Measurements from ENCODE around the gene POU4F1. TPM values are rescaled to one million over a fixed set of nuclear protein-coding genes. Genes with fewer than 3 reads are reported as not detected.
A peak's percentile ranks its signal among the peaks of the same experiment; 100 is the strongest.

The POU4F1 gene
- total RNA-seq, 1 donor from 2014 or later = 0.23 TPM

- Mint-ChIP-seq H3K27ac (peak overlapping the region; percentile 61), H3K36me3 (ENCODE audit: low read depth) (peaks cover 2% of the 10 kb centered on the region), H3K4me1 (ENCODE audit: low read depth) (no peaks in the 10 kb centered on the region), H3K4me3 (no peak overlapping the region), H3K27me3 (ENCODE audit: insufficient read depth) (peaks cover 87% of the 10 kb centered on the region), H3K9me3 (no peaks in the 10 kb centered on the region)
- no peak for DNase-seq (ENCODE audit: low spot score)
- intact Hi-C loops (cut with micrococcal nuclease) = loop anchor here (5.0 kb wide), 1 partner anchor 1747 kb away; the partner anchor contains the start of gene SPRY2
Observed at GRCh38 chr13:78595495-78596398, 7.6 kb downstream of the POU4F1 start.

DNA sequence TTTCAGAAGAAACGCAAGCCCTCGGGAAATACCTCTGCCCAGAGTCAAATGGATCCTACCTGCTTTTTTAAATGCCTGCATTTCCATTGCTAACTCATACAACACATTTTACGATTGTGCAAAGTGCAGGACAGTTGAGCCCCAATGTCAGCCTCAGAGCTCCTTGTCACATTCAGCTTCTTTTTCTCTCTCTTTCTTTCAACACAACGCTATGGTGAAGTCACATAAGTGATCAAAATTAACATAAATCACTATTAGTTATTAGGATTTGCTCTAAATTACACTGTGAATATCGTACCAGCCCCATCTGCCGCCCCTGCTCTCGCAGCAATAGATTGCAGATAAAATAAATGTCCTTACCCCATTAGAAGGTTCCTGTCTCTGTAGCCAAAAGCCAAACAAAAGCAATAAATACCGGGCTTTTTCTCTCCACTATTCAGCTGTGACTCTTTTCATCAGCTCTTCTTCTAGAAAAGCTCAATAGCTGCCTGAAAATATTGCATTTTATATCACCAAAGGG lies 8.8 kb downstream of the POU4F1 start:
- H3K4me3 Mint-ChIP-seq = no peak overlapping the region
- H3K4me1 Mint-ChIP-seq (ENCODE audit: low read depth) = no peaks in the 10 kb centered on the region
- peak overlapping the region; percentile 47 for H3K27ac Mint-ChIP-seq
- intact Hi-C loops (cut with micrococcal nuclease) = loop anchor here (5.0 kb wide), 2 partner anchors 457 to 672 kb away; no protein-coding TSS in a partner anchor
- H3K36me3 Mint-ChIP-seq (ENCODE audit: low read depth) = peaks cover 1% of the 10 kb centered on the region
- no peak for DNase-seq (ENCODE audit: low spot score)
- H3K9me3 Mint-ChIP-seq = no peaks in the 10 kb centered on the region
- peaks cover 83% of the 10 kb centered on the region for H3K27me3 Mint-ChIP-seq (ENCODE audit: insufficient read depth)

DNA sequence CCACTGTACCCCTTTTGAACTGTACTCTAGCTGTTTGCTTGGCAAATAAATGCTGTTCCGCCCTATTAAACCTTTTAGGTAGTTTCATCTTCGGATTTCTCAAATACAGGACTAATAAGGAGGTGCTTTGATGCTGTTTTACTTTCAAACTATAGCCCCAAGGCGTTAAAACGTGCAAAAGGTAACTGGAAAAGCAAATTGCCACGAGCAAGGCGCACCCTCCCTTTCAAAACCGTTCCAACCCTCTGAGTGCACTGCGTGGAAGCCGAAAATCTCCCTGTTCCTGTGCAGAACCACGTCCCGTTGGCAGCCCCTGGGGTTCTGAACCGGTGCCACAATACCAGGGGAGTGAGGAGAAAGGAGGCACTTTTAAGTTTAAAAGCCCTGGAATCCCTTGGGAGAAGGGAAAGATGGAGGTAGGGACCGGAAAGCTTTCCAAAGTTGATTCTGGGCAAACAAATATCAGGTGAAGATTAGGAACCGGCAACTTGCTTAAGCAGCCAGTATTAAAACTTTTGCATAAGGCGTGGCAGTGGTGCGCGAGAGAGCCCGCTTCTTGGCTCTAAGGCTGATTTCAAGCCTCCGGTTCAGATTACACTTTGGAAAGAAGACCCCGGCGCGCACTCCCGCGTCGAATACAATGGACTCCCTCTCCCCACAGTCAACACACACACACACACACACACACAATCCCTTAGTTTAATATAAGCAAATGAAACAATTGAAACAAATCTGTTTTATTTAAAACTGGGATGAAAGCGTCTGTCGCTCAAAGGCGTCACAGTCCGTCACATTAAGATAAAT lies 9.5 kb downstream of the POU4F1 start:
- intact Hi-C loops (cut with micrococcal nuclease) = loop anchor here (2.0 to 5.0 kb wide), 3 partner anchors 15 to 672 kb away; no protein-coding TSS in a partner anchor
- peak overlapping the region; percentile 47 for H3K27ac Mint-ChIP-seq
- H3K4me3 Mint-ChIP-seq = no peak overlapping the region
- H3K27me3 Mint-ChIP-seq (ENCODE audit: insufficient read depth) = peaks cover 82% of the 10 kb centered on the region
- H3K4me1 Mint-ChIP-seq (ENCODE audit: low read depth) = no peaks in the 10 kb centered on the region
- no peak for DNase-seq (ENCODE audit: low spot score)
- H3K36me3 Mint-ChIP-seq (ENCODE audit: low read depth) = no peaks in the 10 kb centered on the region
- no peaks in the 10 kb centered on the region for H3K9me3 Mint-ChIP-seq

DNA sequence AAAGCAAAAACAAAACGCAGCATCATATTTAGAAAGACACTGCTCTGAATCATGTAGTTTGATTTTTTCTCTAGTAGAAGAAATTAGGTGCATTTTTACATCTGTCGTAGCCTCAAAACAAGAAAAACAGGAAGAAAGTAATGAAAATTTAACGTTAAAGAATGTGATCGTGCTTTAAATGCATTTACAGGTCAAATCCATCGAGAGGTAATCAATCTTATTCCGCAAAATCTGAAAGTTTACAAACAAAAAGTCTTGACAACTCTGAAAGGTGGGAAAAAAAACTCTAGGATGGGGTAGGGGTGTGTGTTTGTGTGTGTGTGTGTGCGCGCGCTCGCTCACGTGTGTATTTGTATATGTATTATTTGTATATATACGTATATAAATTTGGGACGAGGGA lies 10.2 kb downstream of the POU4F1 start:
- intact Hi-C loops (cut with micrococcal nuclease) = loop anchor here (2.0 to 5.0 kb wide), 3 partner anchors 16 to 671 kb away; no protein-coding TSS in a partner anchor
- DNase-seq (ENCODE audit: low spot score) = no peak
- no peaks in the 10 kb centered on the region for H3K36me3 Mint-ChIP-seq (ENCODE audit: low read depth)
- no peaks in the 10 kb centered on the region for H3K4me1 Mint-ChIP-seq (ENCODE audit: low read depth)
- H3K27me3 Mint-ChIP-seq (ENCODE audit: insufficient read depth) = peaks cover 81% of the 10 kb centered on the region
- peak overlapping the region; percentile 18 for H3K27ac Mint-ChIP-seq
- no peaks in the 10 kb centered on the region for H3K9me3 Mint-ChIP-seq
- no peak overlapping the region for H3K4me3 Mint-ChIP-seq

DNA sequence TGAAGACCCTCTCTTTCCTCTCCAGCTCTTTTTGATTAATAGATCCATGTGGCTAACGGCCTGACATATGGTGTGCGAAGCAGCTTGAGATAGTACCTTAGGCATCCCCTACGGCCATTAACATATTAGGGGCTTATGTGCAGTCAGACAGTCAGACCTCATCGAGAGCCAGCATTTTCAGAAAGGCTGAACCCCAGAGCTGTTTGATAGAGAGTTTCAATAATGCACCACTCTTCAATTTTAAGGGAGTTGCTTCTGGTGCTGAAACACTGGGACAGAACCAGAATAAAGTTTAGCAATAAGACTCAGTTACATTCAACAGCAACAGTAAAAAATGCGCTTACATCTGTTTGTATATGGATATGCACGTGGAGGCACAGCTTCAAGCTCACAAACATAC lies 10.8 kb downstream of the POU4F1 start:
- DNase-seq (ENCODE audit: low spot score) = no peak
- Mint-ChIP-seq H3K27me3 (ENCODE audit: insufficient read depth) (peaks cover 82% of the 10 kb centered on the region), H3K27ac (no peak overlapping the region), H3K4me1 (ENCODE audit: low read depth) (no peaks in the 10 kb centered on the region), H3K4me3 (no peak overlapping the region), H3K9me3 (peaks cover 3% of the 10 kb centered on the region), H3K36me3 (ENCODE audit: low read depth) (no peaks in the 10 kb centered on the region)
- intact Hi-C loops (cut with micrococcal nuclease) = loop anchor here (2.0 to 5.0 kb wide), 3 partner anchors 16 to 670 kb away; no protein-coding TSS in a partner anchor

DNA sequence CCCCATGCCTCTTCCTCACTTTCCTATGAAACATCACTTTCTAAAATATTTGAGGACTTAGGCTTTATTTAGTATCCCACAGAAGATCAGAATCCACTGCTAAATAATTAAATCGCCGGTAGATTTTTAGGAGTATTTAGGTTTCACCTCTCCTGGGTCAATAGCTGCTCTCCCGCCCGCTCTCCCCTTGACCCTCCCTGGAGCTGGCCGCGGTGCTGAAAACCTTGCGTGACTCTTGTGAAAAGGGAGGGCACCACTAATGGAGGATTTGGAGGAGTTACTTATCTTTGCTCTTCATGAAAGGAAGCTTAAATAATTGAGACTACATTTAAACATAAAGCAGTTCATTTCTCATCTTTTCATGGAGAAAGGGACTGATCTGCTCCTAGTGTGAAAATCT lies 14.1 kb downstream of the POU4F1 start:
- peaks cover 1% of the 10 kb centered on the region for H3K36me3 Mint-ChIP-seq (ENCODE audit: low read depth)
- H3K27ac Mint-ChIP-seq = no peak overlapping the region
- intact Hi-C loops (cut with micrococcal nuclease) = no loop called here
- H3K27me3 Mint-ChIP-seq (ENCODE audit: insufficient read depth) = peaks cover 73% of the 10 kb centered on the region
- DNase-seq (ENCODE audit: low spot score) = no peak
- peaks cover 6% of the 10 kb centered on the region for H3K9me3 Mint-ChIP-seq
- H3K4me1 Mint-ChIP-seq (ENCODE audit: low read depth) = no peaks in the 10 kb centered on the region
- no peak overlapping the region for H3K4me3 Mint-ChIP-seq

DNA sequence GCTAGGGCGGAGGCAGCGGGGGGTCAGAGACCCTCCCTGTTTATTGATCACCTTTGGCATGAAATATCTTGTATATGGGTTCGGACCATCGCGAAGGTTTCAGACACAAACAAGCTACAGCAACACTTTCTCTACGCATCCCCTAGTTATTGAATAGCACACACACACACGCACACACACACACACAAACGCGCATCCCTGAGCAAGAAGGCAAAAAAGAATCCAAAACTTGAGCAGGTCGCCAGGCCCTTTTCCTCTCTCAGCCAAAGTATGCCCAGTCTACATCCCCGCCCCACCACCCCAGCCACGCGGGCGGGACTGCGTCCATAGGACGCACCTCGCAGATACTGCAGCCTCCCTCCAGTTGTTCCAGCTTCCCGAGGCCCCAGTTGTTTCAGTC lies 16.0 kb downstream of the POU4F1 start:
- H3K4me3 Mint-ChIP-seq = no peak overlapping the region
- H3K27me3 Mint-ChIP-seq (ENCODE audit: insufficient read depth) = peaks cover 65% of the 10 kb centered on the region
- H3K36me3 Mint-ChIP-seq (ENCODE audit: low read depth) = peaks cover 1% of the 10 kb centered on the region
- peaks cover 6% of the 10 kb centered on the region for H3K9me3 Mint-ChIP-seq
- intact Hi-C loops (cut with micrococcal nuclease) = no loop called here
- no peak for DNase-seq (ENCODE audit: low spot score)
- no peaks in the 10 kb centered on the region for H3K4me1 Mint-ChIP-seq (ENCODE audit: low read depth)
- peak overlapping the region; percentile 67 for H3K27ac Mint-ChIP-seq

DNA sequence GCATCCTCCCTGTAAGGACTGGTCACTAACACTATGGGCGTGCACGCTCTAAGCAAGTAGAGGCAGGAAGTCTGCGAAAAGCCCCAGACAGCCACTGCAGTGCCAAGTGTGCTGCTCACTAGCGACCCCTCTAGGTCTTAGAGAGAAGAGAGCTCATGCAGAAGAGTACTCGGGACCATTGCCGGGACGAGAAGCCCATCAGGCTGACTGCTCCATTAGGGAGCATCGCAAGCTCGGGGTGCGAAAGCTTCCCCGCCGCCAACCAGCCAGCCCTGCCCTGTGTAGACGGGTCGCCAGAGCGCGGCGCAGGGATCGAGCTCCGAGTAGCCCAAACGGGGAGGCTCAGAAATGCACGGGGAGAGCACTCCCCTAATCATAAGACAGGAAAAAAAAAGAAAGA lies 16.6 kb downstream of the POU4F1 start:
- DNase-seq (ENCODE audit: low spot score) = no peak
- H3K9me3 Mint-ChIP-seq = peaks cover 6% of the 10 kb centered on the region
- no peaks in the 10 kb centered on the region for H3K4me1 Mint-ChIP-seq (ENCODE audit: low read depth)
- H3K4me3 Mint-ChIP-seq = no peak overlapping the region
- peaks cover 1% of the 10 kb centered on the region for H3K36me3 Mint-ChIP-seq (ENCODE audit: low read depth)
- H3K27ac Mint-ChIP-seq = no peak overlapping the region
- intact Hi-C loops (cut with micrococcal nuclease) = no loop called here
- H3K27me3 Mint-ChIP-seq (ENCODE audit: insufficient read depth) = peaks cover 60% of the 10 kb centered on the region

GRCh38 chr13:78576261-78576660 lies 27.1 kb downstream of the POU4F1 start:
- no peaks in the 10 kb centered on the region for H3K4me1 Mint-ChIP-seq (ENCODE audit: low read depth)
- intact Hi-C loops (cut with micrococcal nuclease) = no loop called here
- DNase-seq (ENCODE audit: low spot score) = no peak
- no peak overlapping the region for H3K4me3 Mint-ChIP-seq
- peaks cover 10% of the 10 kb centered on the region for H3K27me3 Mint-ChIP-seq (ENCODE audit: insufficient read depth)
- H3K27ac Mint-ChIP-seq = no peak overlapping the region
- H3K9me3 Mint-ChIP-seq = no peaks in the 10 kb centered on the region
- no peaks in the 10 kb centered on the region for H3K36me3 Mint-ChIP-seq (ENCODE audit: low read depth)

DNA sequence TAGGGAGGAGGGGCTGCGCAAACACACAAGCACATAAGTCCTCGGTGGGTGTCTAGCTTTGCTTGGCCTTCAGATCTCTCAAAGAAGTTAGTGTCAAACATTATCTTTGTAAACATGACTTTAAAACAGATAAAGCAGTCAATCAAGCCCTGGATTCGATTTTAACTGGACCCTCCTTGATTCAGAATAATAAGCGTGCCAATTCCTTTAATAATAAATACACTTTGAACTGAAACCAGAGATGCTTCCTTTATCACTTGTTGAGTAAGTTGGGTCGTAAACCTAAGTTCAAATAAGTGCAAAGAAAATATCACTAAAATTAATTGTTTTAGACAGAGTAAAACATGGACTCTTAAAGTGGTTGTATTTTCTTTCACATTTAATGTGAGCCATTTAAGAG lies 30.9 kb downstream of the POU4F1 start:
- Mint-ChIP-seq H3K9me3 (no peaks in the 10 kb centered on the region), H3K27ac (no peak overlapping the region), H3K4me3 (no peak overlapping the region), H3K4me1 (ENCODE audit: low read depth) (no peaks in the 10 kb centered on the region), H3K36me3 (ENCODE audit: low read depth) (no peaks in the 10 kb centered on the region), H3K27me3 (ENCODE audit: insufficient read depth) (no peaks in the 10 kb centered on the region)
- intact Hi-C loops (cut with micrococcal nuclease) = no loop called here
- no peak for DNase-seq (ENCODE audit: low spot score)

DNA sequence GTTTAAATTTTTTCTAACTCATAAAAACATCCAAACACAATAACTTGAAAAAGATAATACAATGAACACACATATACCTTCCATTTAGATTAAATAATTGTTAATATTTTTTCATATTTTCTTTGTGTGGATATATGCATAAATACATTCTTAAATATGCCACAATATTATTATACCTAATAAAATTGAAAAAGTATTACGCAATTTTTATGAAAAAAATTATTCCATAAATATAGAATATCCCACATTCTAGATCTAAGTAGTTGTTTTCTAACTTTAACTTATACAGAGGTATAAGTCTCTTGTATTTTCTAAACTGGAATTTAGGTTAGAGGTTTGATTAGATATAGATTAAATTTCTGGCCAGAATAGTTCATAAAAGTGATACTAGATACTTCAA lies 34.3 kb downstream of the POU4F1 start:
- DNase-seq (ENCODE audit: low spot score) = no peak
- Mint-ChIP-seq H3K4me3 (no peak overlapping the region), H3K4me1 (ENCODE audit: low read depth) (no peaks in the 10 kb centered on the region), H3K27ac (no peak overlapping the region), H3K27me3 (ENCODE audit: insufficient read depth) (no peaks in the 10 kb centered on the region), H3K9me3 (no peaks in the 10 kb centered on the region), H3K36me3 (ENCODE audit: low read depth) (no peaks in the 10 kb centered on the region)
- intact Hi-C loops (cut with micrococcal nuclease) = no loop called here

- H3K27me3 Mint-ChIP-seq (ENCODE audit: insufficient read depth) = no peaks in the 10 kb centered on the region
- no peak overlapping the region for H3K4me3 Mint-ChIP-seq
- no peaks in the 10 kb centered on the region for H3K36me3 Mint-ChIP-seq (ENCODE audit: low read depth)
- H3K9me3 Mint-ChIP-seq = no peaks in the 10 kb centered on the region
- DNase-seq (ENCODE audit: low spot score) = no peak
- H3K4me1 Mint-ChIP-seq (ENCODE audit: low read depth) = no peaks in the 10 kb centered on the region
- H3K27ac Mint-ChIP-seq = no peak overlapping the region
- intact Hi-C loops (cut with micrococcal nuclease) = no loop called here
Observed at GRCh38 chr13:78566631-78567030, 36.7 kb downstream of the POU4F1 start.
